H9 (cell line): ENCODE data around the gene COL19A1. TPM values are rescaled to one million over a fixed set of nuclear protein-coding genes. Genes with fewer than 3 reads are reported as not detected.

Source experiments
- DNase-seq: peaks from one replicate; pipeline ENCODE4 v3.0.0-alpha.2; 2017
- H2AFZ ChIP-seq: one replicate; pipeline ENCODE4 v1.6.1; 2013; ENCODE audit warnings: mild to moderate bottlenecking, low read length, control low read depth, moderate library complexity
- H2AK5ac ChIP-seq: 2 replicates; pipeline ENCODE4 v1.6.1; 2013; ENCODE audit warnings: low read length, control low read depth, mixed read lengths; ENCODE audit not compliant: insufficient read length
- H2BK120ac ChIP-seq: one replicate; pipeline ENCODE4 v1.6.1; 2013; ENCODE audit warnings: low read depth, mild to moderate bottlenecking, low read length, control low read depth, inconsistent platforms; ENCODE audit not compliant: poor library complexity, severe bottlenecking
- H2BK12ac ChIP-seq: 2 replicates; pipeline ENCODE4 v1.6.1; 2013; ENCODE audit warnings: low read length, control low read depth, mixed read lengths, low read depth; ENCODE audit not compliant: insufficient read length
- H2BK15ac ChIP-seq: 2 replicates; pipeline ENCODE4 v1.6.1; 2013; ENCODE audit warnings: low read depth, low read length, control low read depth
- H2BK20ac ChIP-seq: one replicate; pipeline ENCODE4 v1.6.1; 2013; ENCODE audit warnings: low read depth, mild to moderate bottlenecking, low read length, control low read depth, inconsistent platforms; ENCODE audit not compliant: poor library complexity, severe bottlenecking
- H2BK5ac ChIP-seq: 2 replicates; pipeline ENCODE4 v1.6.1; 2013; ENCODE audit warnings: low read length, control low read depth, mixed read lengths; ENCODE audit not compliant: insufficient read length
- H3K14ac ChIP-seq: 2 replicates; pipeline ENCODE4 v1.6.1; 2013; ENCODE audit warnings: low read length, control low read depth; ENCODE audit not compliant: insufficient read depth
- H3K18ac ChIP-seq: 2 replicates; pipeline ENCODE4 v1.6.1; 2013; ENCODE audit warnings: low read depth, mild to moderate bottlenecking, mixed read lengths, low read length, control low read depth; ENCODE audit not compliant: insufficient read length
- H3K23ac ChIP-seq: 2 replicates; pipeline ENCODE4 v1.6.1; 2013; ENCODE audit warnings: low read length, control low read depth, mixed read lengths, low read depth; ENCODE audit not compliant: insufficient read length
- H3K23me2 ChIP-seq: 2 replicates; pipeline ENCODE4 v1.6.1; 2013; ENCODE audit warnings: low read depth, mild to moderate bottlenecking, mixed read lengths, low read length, control low read depth; ENCODE audit not compliant: insufficient read length, poor library complexity, severe bottlenecking
- H3K27ac ChIP-seq: 2 replicates; pipeline ENCODE4 v1.5.1; 2013; ENCODE audit warnings: low read length, control low read depth, mixed read lengths, low read depth; ENCODE audit not compliant: insufficient read length
- H3K27me3 ChIP-seq: 2 replicates; pipeline ENCODE4 v1.6.1; 2013; ENCODE audit warnings: low read length, control low read depth, inconsistent platforms; ENCODE audit not compliant: insufficient read depth
- H3K4ac ChIP-seq: 2 replicates; pipeline ENCODE4 v1.6.1; 2013; ENCODE audit warnings: low read depth, mild to moderate bottlenecking, control low read depth, inconsistent platforms, low read length, moderate library complexity
- H3K4me1 ChIP-seq: 2 replicates; pipeline ENCODE4 v1.6.1; 2013; ENCODE audit warnings: low read length, control low read depth, inconsistent platforms; ENCODE audit not compliant: insufficient read depth
- H3K4me2 ChIP-seq: 2 replicates; pipeline ENCODE4 v1.6.1; 2013; ENCODE audit warnings: low read length, control low read depth, mixed read lengths; ENCODE audit not compliant: insufficient read length, insufficient read depth
- H3K56ac ChIP-seq: 2 replicates; pipeline ENCODE4 v1.6.1; 2013; ENCODE audit warnings: low read depth, mild to moderate bottlenecking, mixed read lengths, low read length, control low read depth; ENCODE audit not compliant: insufficient read length
- H3K79me1 ChIP-seq: 2 replicates; pipeline ENCODE4 v1.6.1; 2013; ENCODE audit warnings: low read depth, mild to moderate bottlenecking, moderate library complexity, low read length, control low read depth, inconsistent platforms; ENCODE audit not compliant: insufficient read depth, poor library complexity, severe bottlenecking
- H3K79me2 ChIP-seq: 2 replicates; pipeline ENCODE4 v1.6.1; 2013; ENCODE audit warnings: low read length, control low read depth, inconsistent platforms; ENCODE audit not compliant: insufficient read depth
- H3K9ac ChIP-seq: 2 replicates; pipeline ENCODE4 v1.6.1; 2013; ENCODE audit warnings: low read length, control low read depth, mixed read lengths; ENCODE audit not compliant: insufficient read length; ENCODE audit errors: extremely low read depth
- H3K9me3 ChIP-seq: one replicate; pipeline ENCODE4 v1.6.1; 2013; ENCODE audit warnings: low read depth, low read length, inconsistent platforms; ENCODE audit not compliant: control insufficient read depth
- H3T11ph ChIP-seq: one replicate; pipeline ENCODE4 v1.6.1; 2013; ENCODE audit warnings: mild to moderate bottlenecking, low read length, control low read depth, inconsistent platforms
- H4K20me1 ChIP-seq: one replicate; pipeline ENCODE4 v1.6.1; 2013; ENCODE audit not compliant: control insufficient read depth, insufficient read length, insufficient read depth
- H4K5ac ChIP-seq: 2 replicates; pipeline ENCODE4 v1.6.1; 2013; ENCODE audit warnings: low read depth, mild to moderate bottlenecking, mixed read lengths, low read length, control low read depth; ENCODE audit not compliant: insufficient read length
- H4K8ac ChIP-seq: replicated peaks from 2 replicates; pipeline ENCODE4 v1.6.1; 2013; ENCODE audit warnings: low read length, control low read depth, mixed read lengths, low read depth; ENCODE audit not compliant: insufficient read length
- H4K91ac ChIP-seq: 2 replicates; pipeline ENCODE4 v1.6.1; 2013; ENCODE audit warnings: low read depth, mild to moderate bottlenecking, moderate library complexity, mixed read lengths, low read length, control low read depth; ENCODE audit not compliant: insufficient read length
- H3K27ac Mint-ChIP-seq, 3 experiments: 2 replicates in 2 of 3; 3 replicates in 1 of 3; pipeline ENCODE4 v1.8.0; 2020 to 2021; ENCODE audit warnings: mixed read lengths in 3 of 3, mild to moderate bottlenecking in 1 of 3, moderate library complexity in 1 of 3
- H3K27me3 Mint-ChIP-seq: 2 replicates; pipeline ENCODE4 v1.8.0; 2021; ENCODE audit warnings: low read depth, mild to moderate bottlenecking, moderate library complexity, mixed read lengths
- H3K36me3 Mint-ChIP-seq, 3 experiments: 2 replicates in 2 of 3; 3 replicates in 1 of 3; pipeline ENCODE4 v1.8.0; 2020 to 2021; ENCODE audit warnings: low read depth in 3 of 3, mixed read lengths in 3 of 3; ENCODE audit not compliant: insufficient read depth in 1 of 3
- H3K4me1 Mint-ChIP-seq, 2 experiments: 2 replicates each; pipeline ENCODE4 v1.8.0; 2020; ENCODE audit warnings: mixed read lengths in 2 of 2
- H3K4me3 Mint-ChIP-seq, 2 experiments: 2 replicates in 1 of 2; 3 replicates in 1 of 2; pipeline ENCODE4 v1.8.0; 2020 to 2021; ENCODE audit warnings: mild to moderate bottlenecking in 2 of 2, mixed read lengths in 2 of 2, moderate library complexity in 1 of 2
- H3K9me3 Mint-ChIP-seq, 2 experiments: 2 replicates in 1 of 2; 3 replicates in 1 of 2; pipeline ENCODE4 v1.8.0; 2020; ENCODE audit warnings: mild to moderate bottlenecking in 2 of 2, mixed read lengths in 2 of 2, moderate library complexity in 1 of 2
- WGBS: extraction: QIAGEN DNeasy Blood & Tissue Kit; methylation state at CpG from one replicate; pipeline ENCODE4 v1.1.7; 2013; ENCODE audit warnings: missing lambda C conversion rate, low lambda C conversion rate, mixed read lengths; ENCODE audit not compliant: insufficient read length; ENCODE audit errors: extremely low coverage; 5-methylcytosine and 5-hydroxymethylcytosine counted together
- total RNA-seq: library from RNA; stranded (reverse); gene quantifications from 2 replicates; pipeline ENCODE4 v1.2.1, GENCODE V29; 2021
- TF ChIP-seq, protein P1 (sequence below): fragments of 200-600 bp; sonication (generic); conservative IDR thresholded peaks from 3 replicates; pipeline ENCODE4 v1.8.0; 2021; ENCODE audit warnings: antibody characterized with exemption, mild to moderate bottlenecking

COL19A1 gene
- total RNA-seq, 1 experiment from 2014 or later, result not detected

DNA sequence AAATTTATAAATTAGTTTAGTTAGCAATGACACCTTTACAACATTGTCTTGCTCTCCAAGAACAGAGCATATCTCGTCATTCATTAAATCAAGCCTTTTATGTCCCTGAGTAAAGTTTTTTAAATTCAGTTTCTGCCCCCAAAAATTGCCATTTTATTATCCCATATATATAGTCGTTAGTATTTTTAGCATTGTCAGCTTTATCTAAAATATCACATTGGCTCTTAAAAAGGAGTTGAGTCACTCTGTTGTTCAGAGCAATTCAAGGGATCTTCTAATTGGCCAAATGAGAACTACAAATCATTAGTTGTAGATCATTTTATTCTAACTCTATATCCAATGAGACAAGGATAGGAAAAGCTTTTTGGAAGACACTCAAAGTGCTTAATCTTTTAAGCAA is 309.4 kb downstream of the COL19A1 start:
- Mint-ChIP-seq H3K9me3 (0 out of 5 replicates have a peak, but pooled peaks cover 0 to 3% of the 10 kb centered on the region in 2 experiments), H3K36me3 (no peaks in the 10 kb centered on the region; a peak in 1 of 7 replicates), H3K27me3 (no peaks in the 10 kb centered on the region), H3K4me1 (no peaks in the 10 kb centered on the region), H3K4me3 (no peak overlapping the region), H3K27ac (no peak overlapping the region)
- Histone ChIP-seq H3K56ac (no peak overlapping the region), H3K9ac (no peak overlapping the region), H3K14ac (no peak overlapping the region), H3T11ph (no peak overlapping the region), H4K8ac (no peak overlapping the region), H3K18ac (no peak overlapping the region), H3K4me2 (no peak overlapping the region), H3K79me1 (no peaks in the 10 kb centered on the region), H3K4me1 (no peaks in the 10 kb centered on the region), H3K23ac (no peak overlapping the region), H3K9me3 (no peaks in the 10 kb centered on the region), H2BK120ac (no peak overlapping the region), H3K27ac (no peak overlapping the region), H2BK15ac (no peak overlapping the region), H2BK12ac (no peak overlapping the region), H2BK20ac (no peak overlapping the region), H2AFZ (no peak overlapping the region), H4K5ac (no peak overlapping the region), H4K91ac (no peak overlapping the region), H3K4ac (no peak overlapping the region), H2BK5ac (no peak overlapping the region), H4K20me1 (no peaks in the 10 kb centered on the region), H2AK5ac (no peak overlapping the region), H3K79me2 (no peaks in the 10 kb centered on the region), H3K23me2 (no peaks in the 10 kb centered on the region), H3K27me3 (no peaks in the 10 kb centered on the region)
- TF ChIP-seq, protein P1, sequence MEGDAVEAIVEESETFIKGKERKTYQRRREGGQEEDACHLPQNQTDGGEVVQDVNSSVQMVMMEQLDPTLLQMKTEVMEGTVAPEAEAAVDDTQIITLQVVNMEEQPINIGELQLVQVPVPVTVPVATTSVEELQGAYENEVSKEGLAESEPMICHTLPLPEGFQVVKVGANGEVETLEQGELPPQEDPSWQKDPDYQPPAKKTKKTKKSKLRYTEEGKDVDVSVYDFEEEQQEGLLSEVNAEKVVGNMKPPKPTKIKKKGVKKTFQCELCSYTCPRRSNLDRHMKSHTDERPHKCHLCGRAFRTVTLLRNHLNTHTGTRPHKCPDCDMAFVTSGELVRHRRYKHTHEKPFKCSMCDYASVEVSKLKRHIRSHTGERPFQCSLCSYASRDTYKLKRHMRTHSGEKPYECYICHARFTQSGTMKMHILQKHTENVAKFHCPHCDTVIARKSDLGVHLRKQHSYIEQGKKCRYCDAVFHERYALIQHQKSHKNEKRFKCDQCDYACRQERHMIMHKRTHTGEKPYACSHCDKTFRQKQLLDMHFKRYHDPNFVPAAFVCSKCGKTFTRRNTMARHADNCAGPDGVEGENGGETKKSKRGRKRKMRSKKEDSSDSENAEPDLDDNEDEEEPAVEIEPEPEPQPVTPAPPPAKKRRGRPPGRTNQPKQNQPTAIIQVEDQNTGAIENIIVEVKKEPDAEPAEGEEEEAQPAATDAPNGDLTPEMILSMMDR, result no peak
- no CpG with 5 or more reads among the region's 2 CpGs for WGBS
- DNase-seq, result no peak
